HG03175 (cell line): ENCODE results near the gene RALGPS1.
"Not testable (repeated sequence)": the region's sequence is repeated elsewhere in the genome, so short reads cannot be mapped to it uniquely, and the experiment has no call there.

Experiments
- ATAC-seq: cut with Tn5 transposase; IDR thresholded peaks from one replicate; pipeline ENCODE4 v1.9.1; 2021; ENCODE audit warnings: mild to moderate bottlenecking, moderate library complexity; ENCODE audit not compliant: unreplicated experiment

The RALGPS1 gene

DNA sequence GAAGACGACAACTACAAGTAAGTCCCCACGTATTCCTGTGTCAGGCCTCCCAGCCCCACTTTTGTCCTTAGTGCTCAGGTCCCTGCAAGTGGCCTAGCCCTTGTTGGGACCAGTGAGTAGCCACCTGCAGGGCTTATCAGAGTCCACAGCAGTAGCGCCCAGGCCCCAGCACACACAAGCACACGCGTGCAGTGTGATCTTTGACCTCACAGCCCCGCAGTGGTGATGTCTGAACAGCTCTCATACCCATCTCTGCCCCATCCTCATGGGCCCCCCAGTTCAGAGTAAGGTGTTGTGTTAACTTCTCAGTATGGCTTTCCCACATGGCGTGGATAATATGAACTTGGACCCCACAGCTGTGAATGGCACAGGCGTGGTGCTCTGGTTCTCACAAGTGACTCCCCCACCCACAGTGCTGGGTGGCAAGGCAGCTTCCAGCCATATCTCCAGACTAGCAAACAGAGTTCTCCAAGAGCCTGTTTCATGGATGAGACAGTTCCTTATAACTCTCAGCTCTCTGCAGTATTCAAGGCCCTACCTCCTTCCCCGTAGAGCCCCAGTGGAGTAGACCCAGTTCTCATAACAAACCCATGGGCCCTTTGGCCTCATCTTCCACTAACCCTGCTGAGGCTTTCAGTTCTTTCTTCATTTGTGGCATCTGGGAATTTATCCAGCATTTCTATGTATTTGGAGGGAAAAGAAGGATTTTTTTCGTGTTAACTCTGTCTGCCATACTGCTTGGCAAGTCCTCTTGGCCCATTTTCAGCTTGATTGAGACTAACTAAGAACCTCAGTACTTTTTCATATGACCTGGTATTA lies 254.4 kb downstream of the RALGPS1 start:
- no peak for ATAC-seq

DNA sequence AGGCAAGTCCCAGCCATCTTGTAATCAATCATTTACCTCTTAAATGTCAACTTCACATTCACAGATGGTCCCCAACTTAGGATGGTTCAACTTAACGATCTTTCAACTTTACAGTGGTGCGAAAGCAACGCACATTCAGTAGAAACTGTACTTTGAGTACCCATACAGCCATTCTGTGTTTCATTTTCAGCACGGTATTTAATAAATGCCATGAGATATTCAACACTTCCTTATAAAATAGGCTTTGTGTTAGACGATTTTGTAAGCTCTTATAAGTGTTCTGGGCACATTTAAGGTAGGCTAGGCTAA lies 254.9 kb downstream of the RALGPS1 start:
- ATAC-seq = no peak

DNA sequence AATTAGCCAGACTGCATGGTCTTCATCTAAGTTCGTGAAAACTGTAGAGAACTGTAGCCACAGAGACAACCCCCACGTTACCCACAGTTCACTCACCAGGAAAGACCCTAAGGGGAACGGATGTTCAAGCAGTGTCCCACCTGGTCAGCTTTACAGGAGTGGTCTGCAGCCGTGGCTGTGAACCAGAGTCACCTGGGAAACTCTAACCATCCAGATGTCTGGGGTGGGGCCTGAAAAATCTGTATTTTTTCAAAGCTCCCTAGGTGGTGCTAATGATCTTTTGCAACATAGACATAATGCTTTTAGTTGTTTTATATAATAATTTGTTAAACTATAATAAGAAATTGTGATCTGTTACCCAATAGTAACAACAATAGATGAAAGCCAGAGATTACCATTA lies 255.5 kb downstream of the RALGPS1 start:
- ATAC-seq = no peak

DNA sequence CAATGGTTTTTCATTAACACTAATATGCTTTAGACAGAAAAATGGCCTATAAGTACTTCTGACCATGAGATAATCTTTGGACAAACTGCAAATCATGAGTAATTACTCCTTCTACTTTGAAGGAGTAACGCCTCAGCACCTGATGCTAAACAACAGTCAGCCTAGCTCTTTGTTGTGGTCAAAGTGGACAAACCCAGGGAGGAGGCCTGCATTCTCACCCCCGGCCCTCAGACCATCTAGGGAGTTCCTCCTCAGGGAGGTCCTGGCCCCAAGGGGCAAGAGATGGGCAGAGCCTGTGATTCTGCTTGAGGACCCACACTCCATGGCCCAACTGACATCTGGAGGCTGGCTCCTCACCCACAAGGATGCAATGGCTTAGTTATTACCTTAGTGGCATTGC lies 256.1 kb downstream of the RALGPS1 start:
- ATAC-seq = no peak

DNA sequence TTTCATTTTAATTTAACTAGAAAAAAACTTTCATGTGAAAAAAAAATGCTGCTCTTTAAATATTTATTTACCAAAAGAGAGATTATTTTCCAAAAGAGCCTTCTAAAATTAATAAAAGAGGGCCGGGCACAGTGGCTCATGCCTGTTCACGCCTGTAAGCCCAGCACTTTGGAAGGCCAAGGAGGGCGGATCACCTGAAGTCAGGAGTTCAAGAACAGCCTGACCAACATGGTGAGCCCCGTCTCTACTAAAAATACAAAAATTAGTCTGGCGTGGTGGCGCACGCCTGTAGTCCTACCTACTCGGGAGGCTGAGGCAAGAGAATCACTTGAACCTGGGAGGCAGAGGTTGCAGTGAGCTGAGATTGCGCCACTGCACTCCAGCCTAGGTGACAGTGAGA lies 256.8 kb downstream of the RALGPS1 start:
- ATAC-seq = not testable (repeated sequence)

DNA sequence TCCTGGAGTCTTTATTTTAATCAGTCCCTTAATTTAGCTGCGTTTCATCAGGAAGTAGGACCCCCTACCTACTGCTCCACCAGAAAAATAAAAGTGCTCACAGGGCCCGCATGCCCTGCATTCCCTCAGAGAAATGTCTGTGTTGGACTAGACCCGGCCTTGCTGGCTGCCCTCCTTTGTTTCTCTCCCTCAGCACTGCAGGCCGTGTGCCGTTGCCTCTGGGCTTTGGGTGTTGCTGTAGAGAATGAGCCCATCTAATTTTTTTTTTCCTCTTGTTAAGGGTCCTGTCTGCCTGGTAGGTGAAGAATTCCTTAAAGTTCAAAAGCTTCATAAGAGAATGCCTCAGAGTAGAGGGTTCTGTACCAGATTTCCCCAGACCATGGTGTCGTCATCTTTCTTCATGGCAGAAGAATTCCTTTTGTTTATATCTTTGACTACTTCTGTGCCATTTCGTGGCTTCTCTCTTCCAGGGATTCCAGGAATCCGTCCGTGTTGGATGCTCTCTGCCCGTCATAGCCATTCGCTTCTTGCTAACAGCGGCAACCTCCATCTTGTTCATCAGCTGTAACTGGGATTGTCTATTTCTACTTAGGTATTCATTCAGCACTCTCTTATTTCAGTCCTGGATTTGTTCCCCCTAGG lies 257.6 kb downstream of the RALGPS1 start:
- no peak for ATAC-seq

DNA sequence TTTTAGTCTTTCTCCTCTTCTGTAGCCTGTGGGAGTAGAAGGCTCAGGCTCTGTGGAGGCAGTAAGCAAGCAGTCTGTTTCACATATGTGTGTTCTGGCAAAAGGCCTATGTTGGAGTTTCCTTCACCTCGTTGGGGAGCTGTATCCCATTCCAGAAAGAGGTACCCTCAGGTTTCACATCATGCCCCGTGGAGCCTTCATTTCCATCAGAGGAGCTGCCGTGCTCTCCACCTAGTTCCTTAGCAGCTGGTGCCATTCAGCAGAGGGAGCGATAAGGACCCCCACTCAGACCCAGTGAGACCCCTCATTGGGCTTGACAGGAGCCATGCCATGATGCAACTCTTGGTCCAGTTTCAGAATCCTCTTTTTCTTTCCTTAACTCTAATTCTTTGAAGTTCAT lies 258.5 kb downstream of the RALGPS1 start:
- no peak for ATAC-seq

DNA sequence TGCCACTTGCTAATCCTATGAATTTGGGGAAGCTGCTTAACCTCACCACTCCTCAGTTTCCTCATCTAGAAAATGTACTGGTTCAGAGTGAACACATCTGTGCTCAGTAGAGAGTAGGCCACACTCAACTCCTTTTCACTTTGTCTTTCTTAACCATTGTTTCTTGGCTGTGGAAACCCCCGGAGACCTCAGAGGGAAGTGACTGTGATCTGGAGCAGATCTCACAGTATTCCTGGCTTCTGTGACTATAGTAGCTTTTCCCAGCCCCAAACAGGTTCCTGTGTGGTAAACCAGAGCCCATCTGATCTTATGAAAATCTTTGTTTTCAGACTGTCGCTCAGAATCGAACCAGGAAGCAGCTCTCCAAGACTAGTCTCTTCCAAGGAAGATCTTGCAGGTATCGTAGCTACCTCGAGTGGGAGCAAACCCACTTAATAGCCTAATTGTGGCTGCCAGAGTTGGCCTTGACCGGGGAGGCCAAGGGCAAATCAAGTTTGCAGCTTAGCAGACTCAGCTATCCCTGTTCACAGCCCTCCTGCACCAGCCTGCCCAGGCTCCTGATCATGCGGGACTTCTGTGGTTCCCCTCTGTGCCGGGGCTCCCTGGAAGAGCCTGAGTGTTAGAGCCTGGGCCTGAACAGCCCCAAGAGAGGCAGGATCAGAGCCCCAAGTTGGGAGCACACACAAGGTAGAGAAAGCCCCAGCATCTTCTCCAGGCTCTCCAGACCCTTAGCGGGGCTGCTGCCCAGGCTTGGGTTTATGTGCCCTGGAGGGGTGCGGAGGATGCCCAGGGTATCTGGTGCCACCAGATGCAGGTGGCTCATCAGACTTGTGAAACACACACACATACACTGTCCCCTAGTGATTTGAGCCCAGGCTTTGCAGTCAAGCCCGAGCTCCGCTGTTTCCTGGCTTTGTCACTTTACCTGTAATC lies 260.1 kb downstream of the RALGPS1 start:
- ATAC-seq = no peak

DNA sequence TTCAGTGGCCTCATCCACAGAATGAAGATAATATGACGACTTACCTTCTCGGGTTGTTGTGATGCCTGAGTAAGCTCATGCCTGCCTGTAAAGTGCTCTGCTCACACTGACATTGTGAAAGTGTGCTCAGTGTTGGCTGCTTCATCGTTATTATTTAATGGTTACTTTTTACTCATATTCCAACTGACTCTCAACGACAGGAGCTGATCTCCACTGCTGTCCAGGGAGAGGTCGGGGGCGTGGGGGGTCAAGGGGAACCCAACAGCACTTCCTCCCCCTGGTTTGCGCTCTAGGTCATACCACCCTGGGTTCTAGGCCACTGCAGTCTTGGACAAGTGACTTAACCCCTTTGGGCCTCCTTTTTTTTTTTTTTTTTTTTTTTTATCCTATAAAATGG lies 260.7 kb downstream of the RALGPS1 start:
- no peak for ATAC-seq

DNA sequence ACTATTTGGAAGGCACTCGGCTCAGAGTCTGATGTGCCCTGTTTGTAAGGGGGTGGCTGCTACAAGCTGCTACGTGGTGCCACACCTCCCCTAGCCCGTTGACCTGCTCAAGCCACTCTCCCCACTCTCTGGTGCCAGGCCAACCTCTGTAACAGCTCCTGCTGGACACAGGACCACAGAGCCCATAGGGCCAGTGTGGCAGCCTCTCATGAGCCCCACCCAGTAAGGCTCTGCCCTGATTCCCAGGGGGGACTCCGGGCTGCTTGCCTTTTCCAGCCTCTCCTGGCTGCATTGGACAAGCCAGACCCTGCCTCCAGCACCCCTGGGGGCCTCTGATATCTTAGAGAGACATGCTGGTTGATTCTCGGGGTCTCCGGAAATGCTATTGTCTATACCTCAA lies 261.2 kb downstream of the RALGPS1 start:
- no peak for ATAC-seq

DNA sequence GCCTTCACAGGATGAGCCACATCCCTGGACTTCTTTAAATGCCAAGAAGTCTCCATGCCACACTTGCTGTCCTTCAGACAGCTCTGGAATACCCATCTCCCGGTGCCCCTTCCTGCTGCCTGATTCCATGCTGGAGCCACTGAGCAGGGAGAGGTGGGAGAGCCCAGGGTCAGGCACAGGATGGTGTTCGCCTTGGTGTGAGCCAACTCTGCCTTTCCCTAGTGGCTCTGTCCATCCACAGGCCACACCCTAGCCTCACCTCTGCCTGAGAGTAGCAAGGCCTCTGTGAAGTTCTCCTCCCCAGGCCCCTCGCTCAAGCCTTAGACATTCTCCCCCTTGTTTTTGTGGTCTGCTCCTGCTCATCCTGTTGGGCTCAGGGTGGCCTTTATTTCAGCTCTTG lies 262.0 kb downstream of the RALGPS1 start:
- ATAC-seq = no peak

DNA sequence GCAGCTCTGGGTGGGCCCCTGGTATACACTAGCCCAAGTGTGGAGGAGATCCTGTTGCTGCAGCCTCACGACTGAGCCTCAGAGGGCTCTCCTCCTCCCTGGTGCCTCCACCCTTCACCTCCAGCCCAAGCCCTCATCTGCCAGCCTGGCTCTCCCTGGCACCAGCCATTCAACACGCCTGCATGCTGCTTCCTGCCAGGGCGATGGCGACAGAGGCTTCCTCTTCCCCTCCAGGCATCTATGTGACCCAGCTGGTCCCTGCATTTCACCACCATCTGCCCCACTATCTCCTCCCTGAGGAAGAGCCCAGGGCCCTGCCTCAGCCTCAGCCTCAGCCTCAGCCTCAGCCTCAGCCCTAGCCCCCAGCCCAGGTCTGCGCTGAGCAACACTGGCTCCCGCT lies 262.6 kb downstream of the RALGPS1 start:
- no peak for ATAC-seq

DNA sequence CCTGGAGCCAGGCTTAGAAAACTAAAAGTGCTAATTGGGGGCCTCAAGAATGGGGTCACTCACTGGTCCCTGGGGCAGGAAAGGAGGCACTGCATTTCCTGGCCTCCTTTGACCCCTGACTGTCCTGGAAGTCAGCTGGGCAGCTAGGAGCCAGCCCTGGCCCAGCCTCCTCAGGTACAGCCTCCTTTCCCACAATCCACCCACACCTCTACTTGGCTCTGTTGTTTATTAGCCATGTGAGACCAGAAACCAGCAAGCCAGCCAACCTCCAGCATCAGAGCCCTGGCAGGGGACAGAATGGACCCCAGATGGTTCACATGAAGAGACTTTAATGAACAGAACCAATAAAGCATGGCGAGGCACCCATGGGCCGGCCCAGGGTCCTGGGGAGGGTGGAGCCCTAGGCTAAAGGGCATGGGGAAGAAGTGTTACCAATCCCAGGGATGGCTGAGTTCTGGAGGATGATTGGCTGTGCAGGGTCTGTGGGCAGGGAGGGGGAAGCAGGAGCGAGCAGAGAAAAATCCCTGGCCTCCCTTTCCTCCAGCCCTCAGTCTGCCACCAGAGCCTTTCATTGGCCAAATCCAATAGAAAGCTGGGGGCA lies 263.2 kb downstream of the RALGPS1 start:
- ATAC-seq = no peak

DNA sequence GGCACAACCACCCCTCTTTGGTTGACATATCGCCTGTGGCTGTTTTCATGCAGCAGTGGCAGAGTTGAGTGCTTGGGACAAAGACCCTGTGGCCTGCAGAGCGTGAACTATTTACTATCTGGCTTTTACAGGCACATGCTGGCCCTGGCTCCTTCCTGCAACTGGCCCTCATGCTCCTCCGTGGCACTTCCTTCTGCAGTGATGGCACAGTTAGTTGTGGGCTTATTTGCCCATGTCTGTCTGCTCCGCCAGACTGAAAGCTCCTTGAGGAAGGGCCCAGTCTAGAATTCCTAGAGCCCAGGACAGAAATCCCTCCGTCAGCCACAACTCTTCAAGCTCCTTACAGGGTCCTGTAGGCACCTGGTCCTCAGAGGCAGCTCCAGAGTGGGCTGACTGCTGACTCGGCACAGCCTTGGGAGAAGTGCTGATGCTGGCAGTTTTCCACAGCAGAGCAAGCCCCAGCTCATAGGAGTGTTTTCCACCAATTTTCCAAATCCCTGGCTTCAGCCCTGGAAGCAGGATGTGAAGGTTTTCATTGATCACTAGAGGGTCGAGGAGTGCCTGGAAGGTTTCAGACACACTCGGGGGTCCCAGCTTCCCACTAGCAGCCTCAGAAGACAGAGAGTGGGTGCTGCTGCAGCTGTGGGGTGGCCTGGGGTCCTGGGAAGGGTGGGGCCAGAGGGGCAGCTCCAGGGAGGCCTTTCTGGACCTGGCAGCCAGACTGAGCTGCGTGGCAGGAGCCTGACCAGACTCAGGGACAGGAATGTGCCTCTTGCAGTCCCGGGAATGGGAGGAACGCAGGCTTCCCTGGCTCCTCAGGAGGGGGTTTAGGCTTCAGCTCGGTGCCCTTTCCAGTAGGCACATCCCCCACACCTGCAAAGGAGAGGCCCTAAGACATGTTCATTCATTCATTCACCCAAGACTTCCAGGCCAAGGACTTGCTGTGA lies 264.4 kb downstream of the RALGPS1 start:
- ATAC-seq = no peak

DNA sequence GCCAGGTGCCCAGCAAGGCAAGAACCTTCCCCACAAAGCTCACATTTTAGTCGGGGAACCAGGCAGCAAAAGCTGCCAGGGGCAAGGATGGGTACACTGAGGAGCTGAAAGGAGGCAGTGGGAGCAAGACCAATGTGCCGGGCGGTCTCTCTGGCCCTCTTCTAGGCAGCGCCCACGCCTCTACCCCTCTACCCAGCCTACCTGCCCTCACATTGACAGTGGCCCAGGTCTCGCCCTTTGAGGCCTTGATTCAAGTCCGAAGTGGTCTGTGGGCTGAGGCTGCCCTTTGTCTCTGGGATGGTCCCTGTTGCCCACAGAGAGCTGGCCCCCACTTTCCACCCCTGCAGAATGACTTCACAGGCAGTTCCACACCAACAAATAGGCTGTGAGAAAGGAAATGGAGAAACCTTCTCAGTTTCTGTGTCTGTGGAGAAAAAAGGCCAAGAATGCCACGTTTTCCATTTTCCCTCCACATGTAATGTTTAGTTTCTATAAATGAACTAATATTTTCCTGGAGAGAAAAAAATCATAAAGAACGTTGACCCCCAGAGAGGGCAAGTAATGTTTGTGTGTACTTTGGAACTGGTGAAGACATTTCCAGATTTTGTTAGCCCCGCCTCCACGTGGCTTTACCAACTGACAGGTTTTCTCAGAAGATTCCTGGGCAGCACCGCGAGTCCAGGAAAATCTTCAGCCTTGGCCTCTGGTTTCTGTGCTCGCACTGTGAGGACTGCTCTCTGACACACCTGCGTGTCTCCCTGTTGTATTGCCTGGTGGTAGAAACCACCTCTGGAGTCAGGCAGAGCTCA lies 265.3 kb downstream of the RALGPS1 start:
- no peak for ATAC-seq

DNA sequence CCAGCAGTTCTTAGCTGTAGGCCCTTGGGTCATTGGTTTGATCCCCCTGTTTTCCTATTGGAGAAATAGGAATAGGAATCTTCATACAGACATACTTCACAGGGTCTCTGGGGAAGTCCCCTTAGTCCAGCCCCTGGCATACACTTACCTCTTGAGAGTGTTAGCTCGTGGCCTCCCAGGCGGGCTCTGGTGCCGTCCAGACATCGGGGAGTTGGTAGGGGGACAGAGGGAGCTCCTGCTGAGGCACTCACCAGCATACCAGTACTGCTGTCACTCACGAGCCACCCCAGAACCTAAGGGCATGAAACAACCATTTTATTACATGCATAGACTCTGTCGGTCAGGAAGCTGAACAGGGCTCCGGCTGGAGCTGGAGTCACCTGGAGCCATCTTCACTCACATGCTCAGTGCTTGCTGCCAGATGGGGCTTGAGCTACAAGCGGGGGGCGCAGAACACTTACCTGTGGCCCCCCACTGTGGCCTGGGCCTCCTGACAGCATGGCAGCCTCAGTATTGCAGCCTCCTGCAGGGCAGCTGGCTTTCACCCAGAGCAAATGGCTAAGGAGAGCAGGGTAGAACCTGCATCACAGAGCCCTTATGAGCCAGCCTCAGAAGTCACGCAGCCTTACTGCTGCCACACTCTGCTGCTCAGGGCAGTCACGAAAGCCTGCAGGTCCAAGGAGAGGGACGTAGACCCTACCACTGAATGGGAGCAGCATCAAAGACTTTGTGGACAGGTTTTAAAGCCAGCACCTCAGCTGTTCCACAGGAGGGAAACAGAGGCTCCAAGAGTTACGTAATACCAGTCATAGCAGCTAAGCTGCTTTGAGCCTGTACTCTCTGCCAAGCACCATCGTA lies 266.1 kb downstream of the RALGPS1 start:
- no peak for ATAC-seq

DNA sequence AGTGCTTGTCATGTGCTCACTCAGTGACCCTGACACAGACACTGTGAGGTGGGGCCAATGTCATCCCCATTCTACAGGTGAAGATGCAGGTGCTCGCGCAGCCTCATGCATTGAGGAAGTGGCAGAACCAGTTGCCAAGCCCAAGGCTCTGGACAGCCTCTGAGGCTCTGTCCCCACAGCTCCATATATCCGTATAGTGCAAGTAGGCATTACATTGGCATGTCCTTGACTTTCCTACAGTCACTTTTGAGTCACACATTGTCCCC lies 266.7 kb downstream of the RALGPS1 start:
- no peak for ATAC-seq

DNA sequence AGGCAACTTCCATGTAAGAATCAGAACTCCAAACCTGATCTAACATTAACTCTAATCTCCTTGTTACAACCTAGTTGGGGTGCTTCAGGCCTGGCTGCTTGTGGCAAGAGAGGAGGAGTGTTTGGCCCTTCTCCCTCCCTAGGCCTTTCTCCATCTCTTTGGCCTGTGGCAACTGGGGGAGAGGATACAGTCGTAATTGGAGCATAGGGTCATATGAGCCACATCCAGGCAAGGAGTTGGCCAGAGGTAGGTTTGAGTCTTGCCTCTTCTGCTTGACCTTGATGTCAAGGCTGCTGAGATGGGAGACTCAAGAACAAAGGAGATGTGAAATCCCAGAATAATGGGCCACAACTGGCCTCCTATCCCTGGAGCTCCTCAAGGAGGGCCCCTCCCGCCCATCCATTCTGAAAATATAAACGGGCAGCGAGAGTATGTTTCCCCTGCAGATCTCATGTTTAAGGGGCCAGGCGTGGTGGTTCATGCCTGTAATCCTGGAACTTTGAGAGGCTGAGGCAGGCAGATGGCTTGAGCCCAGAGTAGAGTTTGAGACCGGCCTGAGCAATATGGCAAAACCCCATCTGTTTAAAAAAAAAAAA lies 267.1 kb downstream of the RALGPS1 start:
- no peak for ATAC-seq
